Right lobe of liver (tissue), 6 donors: Measurements from ENCODE around the gene EIF4E3. TPM values are rescaled to one million over a fixed set of nuclear protein-coding genes. Genes with fewer than 3 reads are reported as not detected.

Source experiments
- ATAC-seq, 4 donors: fragments of 200-7000 bp; cut with Tn5 transposase; one replicate each; pipeline ENCODE4 v1.9.1; 2020; ENCODE audit warnings: mild to moderate bottlenecking in 4 of 4, moderate library complexity in 4 of 4
- DNase-seq, 3 donors: peaks; one replicate each; pipeline ENCODE4 v3.0.0-alpha.2; 2020
- H3K27ac ChIP-seq, 3 donors: fragments of 200-600 bp; one replicate each; pipeline ENCODE4 v1.8.0; 2022
- H3K27me3 ChIP-seq, 2 donors: fragments of 200-600 bp; one replicate each; pipeline ENCODE4 v1.8.0; 2022
- H3K36me3 ChIP-seq, 4 donors: fragments of 200-600 bp; sonication (generic) in 1 of 4; one replicate each; pipeline versions ENCODE4 v1.5.1 to v1.8.0; 2017 to 2022; ENCODE audit warnings: control low read depth in 1 of 4
- H3K4me1 ChIP-seq, 4 donors: fragments of 200-600 bp; sonication (generic) in 1 of 4; one replicate each; pipeline versions ENCODE4 v1.5.1 to v1.8.0; 2017 to 2022; ENCODE audit warnings: control low read depth in 1 of 4
- H3K4me3 ChIP-seq, 3 donors: fragments of 200-600 bp; one replicate each; pipeline ENCODE4 v1.8.0; 2022
- H3K9me3 ChIP-seq, 4 donors: fragments of 200-600 bp; sonication (generic) in 1 of 4; one replicate each; pipeline versions ENCODE4 v1.5.1 to v1.8.0; 2017 to 2022; ENCODE audit warnings: control low read depth in 1 of 4
- POLR2A ChIP-seq: fragments of 450-650 bp; IDR thresholded peaks from one replicate; pipeline ENCODE4 v1.6.1; 2017; ENCODE audit warnings: antibody characterized with exemption, mild to moderate bottlenecking
- WGBS: methylation state at CpG from one replicate; pipeline ENCODE4 v1.1.6; 2018; ENCODE audit warnings: low coverage, low lambda C conversion rate; ENCODE audit not compliant: insufficient coverage; ENCODE audit errors: missing lambda C conversion rate; 5-methylcytosine and 5-hydroxymethylcytosine counted together
- intact Hi-C, 2 donors: fragments of 100-400 bp; cut with DNase I; formaldehyde crosslinking; loops; one replicate each; pipeline versions ENCODE4 v1.11.2 to v1.14.1; 2022
- total RNA-seq, 6 experiments: library from RNA; depleted of rRNA in 2 of 6; stranded (reverse); fragments of >200 nt in 2 of 6; fragmentation: NEBNext Ultra II Directional in 3 of 6; extraction: Animal tissue kit (Norgen Biotek cat#: 25700) in 3 of 6; gene quantifications; one replicate each; pipeline versions ENCODE4 v1.1.0 to v1.2.4, GENCODE V29; 2016 to 2023
- TF ChIP-seq, protein P1 (sequence below), 4 donors: fragments of 200-600 bp in 3 of 4; fragments of 450-650 bp in 1 of 4; IDR thresholded peaks; one replicate each; pipeline versions ENCODE4 v1.5.1 to v1.8.0; 2016 to 2022; ENCODE audit warnings: antibody characterized with exemption in 4 of 4, mild to moderate bottlenecking in 2 of 4
- donor health status: DM: no; HTN: yes; CAD: no.
- donor health status: DM: no; HTN: no; CAD: no.
- donor health status: DM: no; HTN: no; CAD: no.
- donor health status: DM: no; HTN: yes; CAD: no.
- donor health status: DM: no; HTN: yes; CAD: no.

The EIF4E3 gene
- total RNA-seq, 6 experiments from 2014 or later: 6.4 to 12.2 (median 8.2) TPM

DNA sequence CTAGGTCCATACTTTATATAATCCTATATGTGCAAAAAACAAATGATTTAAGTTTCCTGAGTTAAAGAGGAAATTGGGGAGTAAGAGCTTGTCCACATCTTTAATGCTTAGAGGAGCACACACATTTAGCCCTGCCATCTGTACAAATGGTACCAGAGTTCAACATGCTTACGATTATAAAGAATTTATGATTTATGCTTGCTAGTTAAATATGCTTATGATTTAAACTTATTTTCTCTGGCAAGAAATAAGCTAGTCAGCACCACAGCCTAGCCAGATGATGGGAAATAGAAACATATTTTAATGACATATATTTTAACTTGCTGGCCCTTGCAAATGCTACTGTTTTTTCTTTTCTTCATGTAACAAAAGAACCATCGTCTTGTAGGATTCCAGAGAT is 48.3 kb downstream of the EIF4E3 start:
- no peak for DNase-seq
- Histone ChIP-seq H3K27me3 (no peaks in the 10 kb centered on the region), H3K9me3 (no peaks in the 10 kb centered on the region), H3K4me1 (no peaks in the 10 kb centered on the region), H3K36me3 (no peaks in the 10 kb centered on the region), H3K27ac (no peak overlapping the region), H3K4me3 (no peak overlapping the region)
- TF ChIP-seq POLR2A: no peak
- TF ChIP-seq, protein P1, sequence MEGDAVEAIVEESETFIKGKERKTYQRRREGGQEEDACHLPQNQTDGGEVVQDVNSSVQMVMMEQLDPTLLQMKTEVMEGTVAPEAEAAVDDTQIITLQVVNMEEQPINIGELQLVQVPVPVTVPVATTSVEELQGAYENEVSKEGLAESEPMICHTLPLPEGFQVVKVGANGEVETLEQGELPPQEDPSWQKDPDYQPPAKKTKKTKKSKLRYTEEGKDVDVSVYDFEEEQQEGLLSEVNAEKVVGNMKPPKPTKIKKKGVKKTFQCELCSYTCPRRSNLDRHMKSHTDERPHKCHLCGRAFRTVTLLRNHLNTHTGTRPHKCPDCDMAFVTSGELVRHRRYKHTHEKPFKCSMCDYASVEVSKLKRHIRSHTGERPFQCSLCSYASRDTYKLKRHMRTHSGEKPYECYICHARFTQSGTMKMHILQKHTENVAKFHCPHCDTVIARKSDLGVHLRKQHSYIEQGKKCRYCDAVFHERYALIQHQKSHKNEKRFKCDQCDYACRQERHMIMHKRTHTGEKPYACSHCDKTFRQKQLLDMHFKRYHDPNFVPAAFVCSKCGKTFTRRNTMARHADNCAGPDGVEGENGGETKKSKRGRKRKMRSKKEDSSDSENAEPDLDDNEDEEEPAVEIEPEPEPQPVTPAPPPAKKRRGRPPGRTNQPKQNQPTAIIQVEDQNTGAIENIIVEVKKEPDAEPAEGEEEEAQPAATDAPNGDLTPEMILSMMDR (IDR thresholded peaks at IDR 0.05): no peak
- no peak for ATAC-seq
- intact Hi-C loops: no loop called here
- WGBS: 80% methylated on average over 2 of the region's 2 CpGs

DNA sequence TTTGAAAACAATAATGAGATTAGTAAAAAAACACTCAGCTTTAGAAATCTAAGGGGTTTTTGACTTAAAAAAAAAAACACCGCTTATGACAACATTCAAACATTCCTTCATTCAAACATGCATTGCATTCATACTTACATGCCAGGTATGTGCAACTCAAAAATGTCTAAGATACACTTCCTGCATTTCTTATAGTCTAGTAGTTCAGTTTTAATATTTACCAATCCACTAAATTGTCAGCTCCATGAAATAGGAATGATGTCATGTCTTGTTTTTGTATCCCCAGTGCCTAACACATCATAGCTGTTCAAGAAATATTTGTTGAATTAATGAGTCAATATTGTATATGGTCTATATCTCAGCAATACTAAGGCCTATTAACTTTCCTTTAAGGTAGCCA is 51.7 kb downstream of the EIF4E3 start:
- no peak for ATAC-seq
- intact Hi-C loops: no loop called here
- Histone ChIP-seq H3K27me3 (no peaks in the 10 kb centered on the region), H3K36me3 (no peaks in the 10 kb centered on the region), H3K4me1 (no peaks in the 10 kb centered on the region), H3K9me3 (no peaks in the 10 kb centered on the region), H3K4me3 (no peak overlapping the region), H3K27ac (no peak overlapping the region)
- 92% methylated on average over 1 of the region's 1 CpG for WGBS
- no peak for DNase-seq
- no peak for TF ChIP-seq POLR2A
- TF ChIP-seq, protein P1 (IDR thresholded peaks at IDR 0.05): no peak

DNA sequence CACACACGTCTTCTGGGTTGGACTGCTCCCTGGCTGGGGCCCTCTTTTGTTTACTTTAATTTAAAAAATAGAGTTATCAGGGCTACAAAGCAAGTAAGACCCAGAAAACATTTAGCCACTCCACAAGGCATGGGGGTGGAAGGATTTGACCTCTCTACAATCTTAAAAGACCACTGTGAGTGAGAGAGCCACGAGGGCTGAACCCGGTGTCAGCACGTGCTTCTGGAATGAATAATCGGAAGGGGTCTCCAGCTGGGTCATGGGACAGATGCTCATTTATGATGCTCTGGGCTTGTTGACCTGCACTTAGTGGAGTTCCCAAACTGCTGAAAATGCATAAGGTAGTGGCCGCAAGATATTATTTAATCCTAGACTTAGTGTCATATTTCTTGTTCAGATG is 52.4 kb downstream of the EIF4E3 start:
- TF ChIP-seq, protein P1 (IDR thresholded peaks at IDR 0.05): no peak
- TF ChIP-seq POLR2A: no peak
- no peak overlapping the region for H3K4me3 ChIP-seq
- H3K9me3 ChIP-seq: no peaks in the 10 kb centered on the region
- no peak for ATAC-seq
- no peaks in the 10 kb centered on the region for H3K36me3 ChIP-seq
- intact Hi-C loops: no loop called here
- no peak for DNase-seq
- WGBS: 88% methylated on average over 2 of the region's 6 CpGs
- H3K27ac ChIP-seq: no peak overlapping the region
- no peaks in the 10 kb centered on the region for H3K27me3 ChIP-seq
- H3K4me1 ChIP-seq: no peaks in the 10 kb centered on the region

DNA sequence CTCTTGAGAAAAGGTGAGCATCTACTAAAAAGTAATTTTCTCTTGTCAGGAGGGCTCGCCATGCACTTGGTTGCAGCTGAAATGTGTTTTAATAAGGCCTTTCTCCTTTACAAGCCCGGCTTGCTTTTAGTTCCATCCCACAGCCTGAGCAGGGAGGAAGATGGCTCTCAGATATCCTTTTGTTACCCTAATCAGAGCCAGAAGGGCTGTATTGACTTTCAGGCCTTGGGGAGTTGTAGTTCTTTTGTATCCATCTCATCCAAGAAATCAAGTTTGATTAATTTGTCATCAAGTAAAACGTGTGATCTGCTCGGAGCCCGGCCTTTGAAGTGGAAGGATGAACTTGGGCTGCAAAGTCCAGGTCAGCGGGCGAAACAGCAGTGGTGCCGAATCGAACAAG is 52.9 kb downstream of the EIF4E3 start:
- TF ChIP-seq, protein P1 (IDR thresholded peaks at IDR 0.05): no peak
- no peak for TF ChIP-seq POLR2A
- Histone ChIP-seq H3K4me3 (no peak overlapping the region), H3K27me3 (no peaks in the 10 kb centered on the region), H3K9me3 (no peaks in the 10 kb centered on the region), H3K4me1 (no peaks in the 10 kb centered on the region), H3K36me3 (no peaks in the 10 kb centered on the region), H3K27ac (no peak overlapping the region)
- 80% methylated on average over 9 of the region's 9 CpGs for WGBS
- intact Hi-C loops: no loop called here
- DNase-seq (no peak), ATAC-seq (no peak)

DNA sequence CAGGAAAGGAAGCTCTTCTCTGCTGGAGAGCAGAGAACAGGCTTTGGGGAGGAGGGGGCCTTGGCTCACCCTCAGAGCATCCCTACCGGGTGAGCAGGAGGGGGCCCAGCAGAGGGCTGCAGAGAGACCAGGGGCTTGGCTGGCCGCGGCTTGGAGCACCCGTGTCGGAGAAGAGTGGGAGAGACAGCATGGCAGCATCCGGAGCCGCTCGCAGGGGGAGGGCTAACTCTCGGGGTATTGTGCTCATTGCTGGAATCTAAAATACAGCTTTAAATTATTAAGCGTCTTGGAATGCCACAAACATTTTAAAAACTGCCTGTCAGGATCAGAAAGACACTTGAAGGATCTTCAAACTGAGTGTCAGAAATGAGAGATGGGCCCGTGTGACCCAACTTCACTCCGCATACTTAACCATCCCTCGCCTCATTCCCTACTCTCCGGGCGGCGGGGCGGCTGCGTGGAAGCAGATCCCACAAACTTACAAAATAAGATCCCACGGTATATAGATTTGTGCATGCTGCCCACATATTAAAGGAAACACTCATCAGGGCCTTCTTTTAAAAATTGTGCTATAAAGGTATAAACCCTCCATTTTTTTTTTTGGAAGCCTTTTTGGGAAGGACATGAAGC is 53.9 kb downstream of the EIF4E3 start:
- Histone ChIP-seq H3K27ac (no peak overlapping the region), H3K27me3 (no peaks in the 10 kb centered on the region), H3K36me3 (no peaks in the 10 kb centered on the region), H3K4me3 (no peak overlapping the region), H3K9me3 (no peaks in the 10 kb centered on the region), H3K4me1 (no peaks in the 10 kb centered on the region)
- intact Hi-C loops: no loop called here
- DNase-seq (no peak), ATAC-seq (no peak)
- 79% methylated on average over 11 of the region's 19 CpGs for WGBS
- no peak for TF ChIP-seq POLR2A
- TF ChIP-seq, protein P1 (IDR thresholded peaks at IDR 0.05): no peak
